HEK293 (cell line): ENCODE data around the gene CDH24.

Experiments used
- CTCF ChIA-PET: fragments of 350-600 bp; formaldehyde crosslinking; extraction: SDS; loops from one replicate; lab custom pipeline; 2021; ENCODE audit warnings: antibody characterized with exemption; lab: Yijun Ruan, JAX
- POLR2A ChIA-PET: fragments of 300-600 bp; formaldehyde crosslinking; extraction: SDS; loops from one replicate; lab custom pipeline; 2020; ENCODE audit warnings: antibody characterized with exemption, inconsistent platforms; lab: Yijun Ruan, JAX
- H3K27ac ChIP-seq: fragments of 200-500 bp; sonication (Bioruptor generic); 2 replicates; pipeline ENCODE4 v1.5.1; 2014; ENCODE audit warnings: low read depth, low read length, control low read depth, inconsistent platforms; ENCODE audit errors: extremely low read depth
- H3K36me3 ChIP-seq, 2 experiments: fragments of 200-500 bp in 1 of 2; sonication (Bioruptor generic) in 1 of 2; 1 replicate in 1 of 2; 2 replicates in 1 of 2; pipeline ENCODE4 v1.5.1; 2014 to 2017; ENCODE audit warnings: inconsistent platforms in 2 of 2, low read length in 2 of 2; ENCODE audit not compliant: control insufficient read depth in 2 of 2, insufficient read depth in 1 of 2
- H3K4me1 ChIP-seq: fragments of 200-500 bp; sonication (Bioruptor generic); 2 replicates; pipeline ENCODE4 v1.5.1; 2014; ENCODE audit warnings: mild to moderate bottlenecking, low read length, inconsistent platforms; ENCODE audit not compliant: control insufficient read depth, insufficient read depth
- H3K4me3 ChIP-seq: 2 replicates; pipeline ENCODE4 v1.5.1; 2011; ENCODE audit warnings: low read depth, mild to moderate bottlenecking, control low read depth, low read length, moderate library complexity
- H3K9me3 ChIP-seq: fragments of 200-500 bp; sonication (Bioruptor generic); 2 replicates; pipeline ENCODE4 v1.5.1; 2014; ENCODE audit warnings: low read depth, low read length, inconsistent platforms; ENCODE audit not compliant: control insufficient read depth, insufficient read depth
- GLIS2 ChIP-seq: fragments of 450-650 bp; formaldehyde crosslinking; IDR thresholded peaks from 2 replicates; pipeline ENCODE4 v1.5.1; 2016; ENCODE audit warnings: missing biosample characterization, missing genetic modification characterization
- REST ChIP-seq: fragments of 450-650 bp; formaldehyde crosslinking; IDR thresholded peaks from 2 replicates; pipeline ENCODE4 v1.5.1; 2016; ENCODE audit warnings: missing biosample characterization, missing genetic modification characterization
- SP2 ChIP-seq: fragments of 450-650 bp; formaldehyde crosslinking; IDR thresholded peaks from 2 replicates; pipeline ENCODE4 v1.5.1; 2016; ENCODE audit warnings: missing biosample characterization, missing genetic modification characterization
- SP7 ChIP-seq: fragments of 450-650 bp; formaldehyde crosslinking; IDR thresholded peaks from 2 replicates; pipeline ENCODE4 v1.5.1; 2016; ENCODE audit warnings: missing biosample characterization, missing genetic modification characterization
- ZEB2 ChIP-seq: fragments of 450-650 bp; formaldehyde crosslinking; IDR thresholded peaks from 2 replicates; pipeline ENCODE4 v1.5.1; 2016; ENCODE audit warnings: missing biosample characterization, missing genetic modification characterization
- ZIC2 ChIP-seq: fragments of 450-650 bp; formaldehyde crosslinking; IDR thresholded peaks from 2 replicates; pipeline ENCODE4 v1.5.1; 2016; ENCODE audit warnings: missing biosample characterization, missing genetic modification characterization
- ZNF155 ChIP-seq: fragments of 450-650 bp; formaldehyde crosslinking; IDR thresholded peaks from 2 replicates; pipeline ENCODE4 v1.5.1; 2016; ENCODE audit warnings: missing biosample characterization, missing genetic modification characterization
- ZNF19 ChIP-seq: fragments of 450-650 bp; formaldehyde crosslinking; IDR thresholded peaks from 2 replicates; pipeline ENCODE4; 2016; ENCODE audit warnings: missing biosample characterization, missing genetic modification characterization, low read depth
- ZNF341 ChIP-seq: fragments of 450-650 bp; formaldehyde crosslinking; IDR thresholded peaks from 2 replicates; pipeline ENCODE4; 2016; ENCODE audit warnings: low read depth, missing biosample characterization, missing genetic modification characterization
- ZNF654 ChIP-seq: fragments of 450-650 bp; formaldehyde crosslinking; IDR thresholded peaks from 2 replicates; pipeline ENCODE4 v1.5.1; 2016; ENCODE audit warnings: low read depth, missing biosample characterization, missing genetic modification characterization
- ZNF785 ChIP-seq: fragments of 450-650 bp; formaldehyde crosslinking; IDR thresholded peaks from 2 replicates; pipeline ENCODE4 v1.5.1; 2016; ENCODE audit warnings: missing biosample characterization, missing genetic modification characterization
- ZNF830 ChIP-seq: fragments of 450-650 bp; IDR thresholded peaks from 2 replicates; pipeline ENCODE4 v1.5.0; 2018; ENCODE audit warnings: missing biosample characterization, missing genetic modification characterization, low read depth, mild to moderate bottlenecking, moderate library complexity
- TF ChIP-seq, protein P1 (sequence below): fragments of 450-650 bp; formaldehyde crosslinking; IDR thresholded peaks from 2 replicates; pipeline ENCODE4 v1.5.1; 2016; ENCODE audit warnings: missing biosample characterization, missing genetic modification characterization
- TF ChIP-seq, protein P2 (sequence below): fragments of 450-650 bp; formaldehyde crosslinking; IDR thresholded peaks from 2 replicates; pipeline ENCODE4 v1.5.1; 2016; ENCODE audit warnings: missing biosample characterization, missing genetic modification characterization
- TF ChIP-seq, protein P3 (sequence below): fragments of 450-650 bp; formaldehyde crosslinking; IDR thresholded peaks from 2 replicates; pipeline ENCODE4 v1.5.1; 2017; ENCODE audit warnings: missing biosample characterization, mild to moderate bottlenecking, missing genetic modification characterization, moderate library complexity

CDH24 gene

GRCh38 chr14:23055621-23056144 is 1.6 kb downstream of the CDH24 start:
- ChIA-PET POLR2A (interaction anchor here (0.9 to 2.1 kb wide), 5 partner anchors 12 to 74 kb away, joined by 3 to 8 read pairs (median 6); partner anchors contain the start of genes ACIN1 and AJUBA), CTCF (interaction anchor here (0.6 to 16.2 kb wide), 17 partner anchors 9 to 125 kb away, joined by 3 to 469 read pairs (median 4); partner anchors contain the start of gene AJUBA)
- no peak overlapping the region for H3K4me3 ChIP-seq
- H3K9me3 ChIP-seq: no peaks in the 10 kb centered on the region
- H3K36me3 ChIP-seq: peaks cover 17 to 62% of the 10 kb centered on the region in 2 experiments
- TF ChIP-seq ZIC2: 0 out of 2 replicates have a peak, but pooled peaks have one; percentile 13
- TF ChIP-seq ZNF341 (tag by site-specific recombination): no peak
- peak; percentile 56 for TF ChIP-seq REST
- TF ChIP-seq, all 188 proteins: peak for 2
- Histone ChIP-seq H3K4me1 (peaks cover 4% of the 10 kb centered on the region; the same call in 1 of the 2 replicates), H3K27ac (no peak overlapping the region)

DNA sequence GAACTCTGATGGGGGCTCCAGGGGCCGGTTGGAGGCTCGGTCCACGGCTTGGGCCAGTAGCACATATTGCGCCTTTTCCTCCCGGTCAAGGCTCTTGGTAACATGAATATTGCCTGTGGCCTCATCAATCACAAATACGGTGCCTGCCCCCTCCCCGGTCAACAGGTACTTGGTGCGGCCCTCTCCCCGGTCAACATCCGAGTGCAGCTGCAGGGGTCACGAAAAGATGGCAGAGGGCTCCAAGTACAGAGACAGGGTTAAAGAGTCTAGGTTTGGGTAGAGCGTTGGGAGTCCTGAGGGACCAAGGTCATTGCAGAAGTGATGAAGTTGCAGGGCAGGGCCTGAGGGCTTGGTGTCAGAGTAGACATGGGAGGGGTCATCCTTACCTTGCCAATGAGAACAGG is 2.2 kb downstream of the CDH24 start:
- Histone ChIP-seq H3K27ac (no peak overlapping the region), H3K4me3 (no peak overlapping the region), H3K4me1 (peaks cover 4% of the 10 kb centered on the region; the same call in 1 of the 2 replicates), H3K36me3 (peaks cover 12 to 62% of the 10 kb centered on the region in 2 experiments), H3K9me3 (no peaks in the 10 kb centered on the region)
- CTCF ChIA-PET: interaction anchor here (0.6 to 16.2 kb wide), 16 partner anchors 9 to 125 kb away, joined by 3 to 469 read pairs (median 4); partner anchors contain the start of gene AJUBA
- POLR2A ChIA-PET: interaction anchor here (0.9 to 2.1 kb wide), 3 partner anchors 48 to 74 kb away, joined by 3 to 8 read pairs (median 6); partner anchors contain the start of gene AJUBA
- TF ChIP-seq ZNF830 (tag by site-specific recombination): no peak
- TF ChIP-seq, protein P1, sequence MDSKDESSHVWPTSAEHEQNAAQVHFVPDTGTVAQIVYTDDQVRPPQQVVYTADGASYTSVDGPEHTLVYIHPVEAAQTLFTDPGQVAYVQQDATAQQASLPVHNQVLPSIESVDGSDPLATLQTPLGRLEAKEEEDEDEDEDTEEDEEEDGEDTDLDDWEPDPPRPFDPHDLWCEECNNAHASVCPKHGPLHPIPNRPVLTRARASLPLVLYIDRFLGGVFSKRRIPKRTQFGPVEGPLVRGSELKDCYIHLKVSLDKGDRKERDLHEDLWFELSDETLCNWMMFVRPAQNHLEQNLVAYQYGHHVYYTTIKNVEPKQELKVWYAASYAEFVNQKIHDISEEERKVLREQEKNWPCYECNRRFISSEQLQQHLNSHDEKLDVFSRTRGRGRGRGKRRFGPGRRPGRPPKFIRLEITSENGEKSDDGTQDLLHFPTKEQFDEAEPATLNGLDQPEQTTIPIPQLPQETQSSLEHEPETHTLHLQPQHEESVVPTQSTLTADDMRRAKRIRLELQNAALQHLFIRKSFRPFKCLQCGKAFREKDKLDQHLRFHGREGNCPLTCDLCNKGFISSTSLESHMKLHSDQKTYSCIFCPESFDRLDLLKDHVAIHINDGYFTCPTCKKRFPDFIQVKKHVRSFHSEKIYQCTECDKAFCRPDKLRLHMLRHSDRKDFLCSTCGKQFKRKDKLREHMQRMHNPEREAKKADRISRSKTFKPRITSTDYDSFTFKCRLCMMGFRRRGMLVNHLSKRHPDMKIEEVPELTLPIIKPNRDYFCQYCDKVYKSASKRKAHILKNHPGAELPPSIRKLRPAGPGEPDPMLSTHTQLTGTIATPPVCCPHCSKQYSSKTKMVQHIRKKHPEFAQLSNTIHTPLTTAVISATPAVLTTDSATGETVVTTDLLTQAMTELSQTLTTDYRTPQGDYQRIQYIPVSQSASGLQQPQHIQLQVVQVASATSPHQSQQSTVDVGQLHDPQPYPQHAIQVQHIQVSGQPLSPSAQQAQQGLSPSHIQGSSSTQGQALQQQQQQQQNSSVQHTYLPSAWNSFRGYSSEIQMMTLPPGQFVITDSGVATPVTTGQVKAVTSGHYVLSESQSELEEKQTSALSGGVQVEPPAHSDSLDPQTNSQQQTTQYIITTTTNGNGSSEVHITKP (tag by site-specific recombination): 0 out of 2 replicates have a peak, but pooled peaks have one; percentile 31

DNA sequence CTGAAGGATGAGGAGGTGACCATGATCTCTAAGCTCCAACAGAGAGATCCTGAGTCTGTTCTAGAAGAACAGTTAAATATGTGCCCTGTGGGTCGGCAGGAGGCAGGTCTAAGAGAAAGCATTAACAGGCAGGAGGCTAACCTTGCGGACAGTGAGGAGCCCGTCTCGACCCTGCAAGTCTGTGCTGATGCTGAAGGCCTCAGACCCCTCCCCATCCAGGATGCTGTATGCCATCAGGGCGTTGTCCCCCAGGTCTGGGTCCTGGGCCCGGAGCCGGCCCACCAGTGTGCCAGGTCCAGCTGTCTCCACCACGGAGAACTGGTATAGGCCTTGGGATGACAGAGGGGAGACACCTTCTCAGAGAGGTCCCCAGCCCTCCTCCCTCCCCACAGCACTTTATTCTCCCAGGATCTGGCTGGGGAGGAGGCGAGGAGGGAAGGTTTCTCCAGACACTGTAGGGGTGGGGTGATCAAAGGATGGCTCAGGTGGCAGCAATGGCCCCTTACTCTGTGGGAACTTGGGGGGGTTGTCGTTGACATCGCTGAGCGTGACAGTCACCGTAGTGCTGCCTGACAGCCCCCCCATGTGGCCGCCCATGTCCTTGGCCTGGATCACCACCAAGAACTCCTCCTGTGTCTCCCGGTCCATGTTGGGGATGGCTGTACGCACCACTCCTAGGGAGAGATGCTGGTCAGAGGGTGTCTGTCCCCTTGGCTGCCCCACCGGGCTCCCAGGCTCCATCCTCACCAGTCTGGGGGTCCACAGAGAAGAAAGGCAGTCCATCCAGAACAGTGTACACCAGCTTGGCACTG is 3.1 kb downstream of the CDH24 start:
- POLR2A ChIA-PET: interaction anchor here (0.8 kb wide), 1 partner anchor 59 kb away, joined by 5 read pairs; no protein-coding TSS in a partner anchor
- H3K4me1 ChIP-seq: peaks cover 4% of the 10 kb centered on the region; the same call in 1 of the 2 replicates
- no peak overlapping the region for H3K27ac ChIP-seq
- CTCF ChIA-PET: interaction anchor here (0.5 to 16.2 kb wide), 5 partner anchors 14 to 81 kb away, joined by 3 to 469 read pairs (median 23); partner anchors contain the start of gene AJUBA
- TF ChIP-seq GLIS2 (tag by site-specific recombination) (0 out of 2 replicates have a peak, but pooled peaks have one; percentile 14), ZNF654 (tag by site-specific recombination) (peak; percentile 20), ZNF19 (tag by site-specific recombination) (no peak), ZNF155 (tag by site-specific recombination) (no peak), SP7 (tag by site-specific recombination) (no peak), ZNF785 (tag by site-specific recombination) (no peak), SP2 (tag by site-specific recombination) (no peak), ZEB2 (tag by site-specific recombination) (no peak)
- TF ChIP-seq, protein P2, sequence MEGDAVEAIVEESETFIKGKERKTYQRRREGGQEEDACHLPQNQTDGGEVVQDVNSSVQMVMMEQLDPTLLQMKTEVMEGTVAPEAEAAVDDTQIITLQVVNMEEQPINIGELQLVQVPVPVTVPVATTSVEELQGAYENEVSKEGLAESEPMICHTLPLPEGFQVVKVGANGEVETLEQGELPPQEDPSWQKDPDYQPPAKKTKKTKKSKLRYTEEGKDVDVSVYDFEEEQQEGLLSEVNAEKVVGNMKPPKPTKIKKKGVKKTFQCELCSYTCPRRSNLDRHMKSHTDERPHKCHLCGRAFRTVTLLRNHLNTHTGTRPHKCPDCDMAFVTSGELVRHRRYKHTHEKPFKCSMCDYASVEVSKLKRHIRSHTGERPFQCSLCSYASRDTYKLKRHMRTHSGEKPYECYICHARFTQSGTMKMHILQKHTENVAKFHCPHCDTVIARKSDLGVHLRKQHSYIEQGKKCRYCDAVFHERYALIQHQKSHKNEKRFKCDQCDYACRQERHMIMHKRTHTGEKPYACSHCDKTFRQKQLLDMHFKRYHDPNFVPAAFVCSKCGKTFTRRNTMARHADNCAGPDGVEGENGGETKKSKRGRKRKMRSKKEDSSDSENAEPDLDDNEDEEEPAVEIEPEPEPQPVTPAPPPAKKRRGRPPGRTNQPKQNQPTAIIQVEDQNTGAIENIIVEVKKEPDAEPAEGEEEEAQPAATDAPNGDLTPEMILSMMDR (tag by site-specific recombination): peak; percentile 70
- TF ChIP-seq, protein P3, sequence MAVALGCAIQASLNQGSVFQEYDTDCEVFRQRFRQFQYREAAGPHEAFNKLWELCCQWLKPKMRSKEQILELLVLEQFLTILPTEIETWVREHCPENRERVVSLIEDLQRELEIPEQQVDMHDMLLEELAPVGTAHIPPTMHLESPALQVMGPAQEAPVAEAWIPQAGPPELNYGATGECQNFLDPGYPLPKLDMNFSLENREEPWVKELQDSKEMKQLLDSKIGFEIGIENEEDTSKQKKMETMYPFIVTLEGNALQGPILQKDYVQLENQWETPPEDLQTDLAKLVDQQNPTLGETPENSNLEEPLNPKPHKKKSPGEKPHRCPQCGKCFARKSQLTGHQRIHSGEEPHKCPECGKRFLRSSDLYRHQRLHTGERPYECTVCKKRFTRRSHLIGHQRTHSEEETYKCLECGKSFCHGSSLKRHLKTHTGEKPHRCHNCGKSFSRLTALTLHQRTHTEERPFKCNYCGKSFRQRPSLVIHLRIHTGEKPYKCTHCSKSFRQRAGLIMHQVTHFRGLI: no peak
- H3K4me3 ChIP-seq: no peak overlapping the region
- H3K36me3 ChIP-seq: peaks cover 2 to 64% of the 10 kb centered on the region in 2 experiments; a peak in 2 of 3 replicates
- no peaks in the 10 kb centered on the region for H3K9me3 ChIP-seq
